T-helper 2 cell treated with Interferon-gamma antibody and Interleukin-4, amounts not matched to agents 5 μg/mL and 100 μg/mL, for 36 hours (primary cell): ENCODE data around the gene PCNX3.
A peak's percentile ranks its signal among the peaks of the same experiment; 100 is the strongest.

Source experiments
- DNase-seq: peaks from one replicate; pipeline ENCODE4 v3.0.0; 2021; ENCODE audit warnings: low spot score
- H3K27ac Mint-ChIP-seq: one replicate; pipeline ENCODE4 v1.8.0; 2021; ENCODE audit warnings: mild to moderate bottlenecking, mixed read lengths
- H3K27me3 Mint-ChIP-seq: one replicate; pipeline ENCODE4 v1.8.0; 2021; ENCODE audit warnings: low read depth, mixed read lengths
- H3K36me3 Mint-ChIP-seq: one replicate; pipeline ENCODE4 v1.8.0; 2021; ENCODE audit warnings: low read depth, mixed read lengths
- H3K4me1 Mint-ChIP-seq: one replicate; pipeline ENCODE4 v1.8.0; 2021; ENCODE audit warnings: low read depth, mixed read lengths
- H3K4me3 Mint-ChIP-seq: one replicate; pipeline ENCODE4 v1.8.0; 2022; ENCODE audit warnings: mild to moderate bottlenecking, moderate library complexity, mixed read lengths
- H3K9me3 Mint-ChIP-seq: one replicate; pipeline ENCODE4 v1.8.0; 2021; ENCODE audit warnings: mixed read lengths

The PCNX3 gene

GRCh38 chr11:65615229-65615949 lies at the start of gene PCNX3:
TSS of gene PCNX3 (plus strand) at chr11:65615776. CDS start at chr11:65616312, 536 bp downstream.
- Mint-ChIP-seq H3K36me3 (peaks cover 31% of the 10 kb centered on the region), H3K27ac (peak within 1 kb of the TSS; percentile 95), H3K4me1 (peaks cover 24% of the 10 kb centered on the region), H3K27me3 (peaks cover 3% of the 10 kb centered on the region), H3K9me3 (no peaks in the 10 kb centered on the region), H3K4me3 (peak within 1 kb of the TSS; percentile 94)
- peak; percentile 100 for DNase-seq

- no peak for DNase-seq
- Mint-ChIP-seq H3K9me3 (no peaks in the 10 kb centered on the region), H3K27ac (peak overlapping the region; percentile 99), H3K4me3 (peak overlapping the region; percentile 100), H3K36me3 (peaks cover 24% of the 10 kb centered on the region), H3K27me3 (no peaks in the 10 kb centered on the region), H3K4me1 (peaks cover 59% of the 10 kb centered on the region)
Measured at GRCh38 chr11:65569164-65569972, 46.2 kb upstream of the PCNX3 start.

GRCh38 chr11:65569973-65570918 lies 45.3 kb upstream of the PCNX3 start, which contains the start of gene ZNRD2:
TSS of gene ZNRD2 (plus strand) at chr11:65570477. CDS start at chr11:65570492, 15 bp downstream.
- peak; percentile 100 for DNase-seq
- peak within 1 kb of the TSS; percentile 99 for H3K27ac Mint-ChIP-seq

DNA sequence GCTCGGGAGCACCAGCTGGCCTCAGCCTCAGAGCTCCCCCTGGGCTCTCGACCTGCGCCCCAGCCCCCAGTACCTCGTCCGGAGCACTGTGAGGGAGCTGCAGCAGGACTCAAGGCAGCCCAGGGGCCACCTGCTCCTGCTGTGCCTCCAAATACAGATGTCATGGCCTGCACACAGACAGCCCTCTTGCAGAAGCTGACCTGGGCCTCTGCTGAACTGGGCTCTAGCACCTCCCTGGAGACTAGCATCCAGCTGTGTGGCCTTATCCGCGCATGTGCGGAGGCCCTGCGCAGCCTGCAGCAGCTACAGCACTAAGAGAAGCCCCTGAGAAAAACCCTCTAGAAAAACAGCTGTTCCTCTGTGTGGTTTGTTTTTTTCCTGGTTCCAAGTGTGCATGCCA lies 44.2 kb upstream of the PCNX3 start:
- H3K4me1 Mint-ChIP-seq = peaks cover 49% of the 10 kb centered on the region
- H3K9me3 Mint-ChIP-seq = no peaks in the 10 kb centered on the region

More at GRCh38 chr11:65569973-65570918, 45.3 kb upstream of the PCNX3 start, which contains the start of gene ZNRD2:
- H3K4me3 Mint-ChIP-seq = peak within 1 kb of the TSS; percentile 100
- H3K4me1 Mint-ChIP-seq = peaks cover 56% of the 10 kb centered on the region
- H3K9me3 Mint-ChIP-seq = no peaks in the 10 kb centered on the region
- H3K27me3 Mint-ChIP-seq = no peaks in the 10 kb centered on the region
- H3K36me3 Mint-ChIP-seq = peaks cover 24% of the 10 kb centered on the region

DNA sequence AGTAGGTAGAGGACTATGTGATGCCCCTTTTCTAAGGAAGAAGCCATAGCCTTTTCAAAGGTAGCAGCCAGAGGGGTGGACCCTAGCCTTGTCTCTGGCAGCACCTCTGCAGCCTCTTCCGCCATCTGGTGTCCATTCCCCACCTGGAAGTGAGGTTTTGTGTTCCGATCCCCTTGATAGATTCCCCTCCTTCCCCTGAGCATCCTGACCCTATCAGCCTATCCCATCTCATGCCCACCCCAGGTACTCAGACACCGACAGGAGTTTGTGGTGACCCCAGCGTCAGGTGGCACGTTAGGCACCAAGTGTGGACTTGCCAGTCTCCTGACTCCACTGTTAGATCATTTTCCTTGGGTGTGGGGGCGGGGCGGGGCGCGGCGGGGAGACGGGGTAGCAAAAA lies 43.6 kb upstream of the PCNX3 start:
- peak overlapping the region; percentile 100 for H3K4me3 Mint-ChIP-seq
- DNase-seq = no peak
- H3K36me3 Mint-ChIP-seq = peaks cover 24% of the 10 kb centered on the region
- H3K4me1 Mint-ChIP-seq = peaks cover 47% of the 10 kb centered on the region
- H3K9me3 Mint-ChIP-seq = no peaks in the 10 kb centered on the region
- H3K27ac Mint-ChIP-seq = peak overlapping the region; percentile 93
- H3K27me3 Mint-ChIP-seq = no peaks in the 10 kb centered on the region

More for the DNA sequence above, 44.2 kb upstream of the PCNX3 start:
- H3K4me3 Mint-ChIP-seq = peak overlapping the region; percentile 100
- peaks cover 24% of the 10 kb centered on the region for H3K36me3 Mint-ChIP-seq
- H3K27ac Mint-ChIP-seq = peak overlapping the region; percentile 93
- H3K27me3 Mint-ChIP-seq = no peaks in the 10 kb centered on the region
- no peak for DNase-seq

DNA sequence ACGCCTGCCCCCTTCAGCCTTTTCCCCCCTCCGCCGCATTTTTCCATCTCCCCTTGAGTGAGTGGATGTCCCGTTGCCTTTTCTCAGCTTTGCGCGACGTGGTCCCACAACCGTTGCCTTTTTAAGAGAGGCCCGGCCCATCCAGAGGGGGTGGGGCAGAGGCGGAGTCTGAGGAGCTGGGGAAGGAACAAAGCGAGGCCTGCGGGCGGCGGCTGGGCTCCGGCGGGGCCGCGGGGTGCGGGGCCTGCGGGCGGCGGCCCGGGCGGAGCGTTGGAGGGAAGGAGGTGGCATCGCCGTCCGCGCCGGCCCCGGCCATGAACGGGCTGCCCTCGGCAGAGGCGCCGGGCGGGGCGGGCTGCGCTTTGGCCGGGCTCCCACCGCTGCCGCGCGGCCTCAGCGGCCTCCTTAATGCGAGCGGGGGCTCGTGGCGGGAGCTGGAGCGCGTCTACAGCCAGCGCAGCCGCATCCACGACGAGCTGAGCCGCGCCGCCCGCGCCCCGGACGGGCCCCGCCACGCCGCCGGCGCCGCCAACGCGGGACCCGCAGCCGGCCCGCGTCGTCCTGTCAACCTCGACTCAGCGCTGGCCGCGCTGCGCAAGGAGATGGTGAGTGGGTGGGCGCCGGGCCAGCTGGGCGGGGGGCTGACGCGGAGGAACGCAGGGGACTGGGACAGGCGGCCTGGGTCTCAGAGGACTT lies 43.1 kb upstream of the PCNX3 start, which contains the start of gene FAM89B:
FAM89B (plus strand) TSS at position 183 of the 696 bp plus-strand sequence; CDS start at position 315, 132 bp downstream.
- no peaks in the 10 kb centered on the region for H3K9me3 Mint-ChIP-seq

DNA sequence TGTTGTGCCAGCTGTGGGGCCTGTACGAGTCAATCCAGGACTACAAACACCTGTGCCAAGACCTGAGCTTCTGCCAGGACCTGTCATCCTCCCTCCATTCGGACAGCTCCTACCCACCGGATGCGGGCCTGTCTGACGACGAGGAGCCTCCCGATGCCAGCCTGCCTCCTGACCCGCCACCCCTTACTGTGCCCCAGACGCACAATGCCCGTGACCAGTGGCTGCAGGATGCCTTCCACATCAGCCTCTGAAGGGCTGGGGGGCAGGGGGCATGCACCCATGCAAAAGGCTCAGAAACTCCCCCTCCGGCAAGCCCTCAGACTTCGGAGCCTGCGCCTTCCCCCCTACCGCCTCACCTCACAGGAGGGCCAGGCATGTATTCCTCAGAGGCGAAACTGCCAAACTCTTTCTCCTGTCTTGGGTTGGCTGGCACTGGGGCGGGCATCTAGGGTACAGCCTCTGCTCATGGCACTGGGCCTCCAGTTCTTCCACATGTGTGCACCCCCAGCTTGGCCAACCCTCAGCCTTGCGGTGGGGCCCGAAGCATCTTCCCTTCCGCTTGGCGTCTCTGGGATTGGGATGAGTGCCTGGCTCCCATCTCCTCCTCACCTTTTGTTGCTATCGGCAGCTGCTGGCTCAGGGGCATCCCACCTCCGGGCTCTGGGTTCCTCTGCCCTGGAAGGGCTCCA lies 42.0 kb upstream of the PCNX3 start:
- peak overlapping the region; percentile 86 for H3K4me3 Mint-ChIP-seq
- DNase-seq = no peak
- H3K36me3 Mint-ChIP-seq = peaks cover 24% of the 10 kb centered on the region
- H3K27me3 Mint-ChIP-seq = no peaks in the 10 kb centered on the region
- H3K4me1 Mint-ChIP-seq = peaks cover 51% of the 10 kb centered on the region
- H3K9me3 Mint-ChIP-seq = no peaks in the 10 kb centered on the region
- peak overlapping the region; percentile 90 for H3K27ac Mint-ChIP-seq

More for the DNA sequence above, 43.1 kb upstream of the PCNX3 start, which contains the start of gene FAM89B:
- H3K4me1 Mint-ChIP-seq = peaks cover 47% of the 10 kb centered on the region
- no peaks in the 10 kb centered on the region for H3K27me3 Mint-ChIP-seq
- peak; percentile 88 for DNase-seq
- peak within 1 kb of the TSS; percentile 93 for H3K27ac Mint-ChIP-seq
- H3K4me3 Mint-ChIP-seq = peak within 1 kb of the TSS; percentile 100
- peaks cover 24% of the 10 kb centered on the region for H3K36me3 Mint-ChIP-seq

DNA sequence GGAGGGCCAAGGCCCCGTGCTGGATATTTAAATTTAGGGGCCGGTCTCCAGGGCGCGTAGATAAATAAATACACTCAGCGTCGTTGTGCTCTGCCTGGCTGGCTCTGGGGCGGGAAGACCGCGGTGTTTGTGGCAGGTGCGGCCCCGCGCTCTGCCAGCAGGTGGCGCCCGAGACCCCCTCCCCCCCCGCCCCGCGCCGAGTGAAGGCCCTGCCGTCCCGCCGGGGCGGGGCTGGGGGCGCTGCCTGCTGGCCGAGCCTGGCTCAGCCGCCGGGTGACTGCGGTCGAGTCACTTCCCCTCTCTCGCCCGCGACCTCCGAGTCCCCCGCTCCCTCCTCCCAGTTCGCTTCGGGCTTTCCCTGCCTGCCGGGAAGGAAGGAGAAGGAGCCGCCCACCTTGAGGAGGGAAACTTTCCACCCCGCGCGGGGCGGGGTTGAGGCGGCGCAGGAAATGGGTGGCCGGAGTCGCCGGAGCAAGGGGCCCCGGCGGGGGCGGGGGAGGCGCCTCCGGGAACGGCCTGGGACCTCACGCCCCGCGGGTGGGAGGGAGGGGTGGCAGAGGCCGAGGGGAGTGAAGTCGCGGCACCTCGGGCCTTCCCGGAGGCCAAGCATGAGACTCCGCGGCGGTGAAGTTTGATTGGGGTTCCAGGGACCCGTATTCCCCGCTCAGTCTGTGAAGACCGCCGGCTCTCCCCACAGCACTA lies 41.3 kb upstream of the PCNX3 start:
- Mint-ChIP-seq H3K27me3 (no peaks in the 10 kb centered on the region), H3K9me3 (no peaks in the 10 kb centered on the region), H3K36me3 (peaks cover 26% of the 10 kb centered on the region), H3K4me3 (peak overlapping the region; percentile 96), H3K27ac (peak overlapping the region; percentile 96), H3K4me1 (peaks cover 48% of the 10 kb centered on the region)
- DNase-seq = peak; percentile 96

GRCh38 chr11:65574811-65575567 lies 40.6 kb upstream of the PCNX3 start:
- peaks cover 45% of the 10 kb centered on the region for H3K4me1 Mint-ChIP-seq
- H3K36me3 Mint-ChIP-seq = peaks cover 29% of the 10 kb centered on the region
- H3K27me3 Mint-ChIP-seq = no peaks in the 10 kb centered on the region
- DNase-seq = no peak
- H3K9me3 Mint-ChIP-seq = no peaks in the 10 kb centered on the region
- peak overlapping the region; percentile 96 for H3K4me3 Mint-ChIP-seq
- H3K27ac Mint-ChIP-seq = peak overlapping the region; percentile 96

GRCh38 chr11:65575568-65576231 lies 39.9 kb upstream of the PCNX3 start, which contains the start of gene EHBP1L1:
TSS of gene EHBP1L1 (plus strand) at chr11:65576053. CDS start at chr11:65576303, 250 bp downstream.
- H3K9me3 Mint-ChIP-seq = no peaks in the 10 kb centered on the region
- H3K27ac Mint-ChIP-seq = peak within 1 kb of the TSS; percentile 96
- peaks cover 30% of the 10 kb centered on the region for H3K36me3 Mint-ChIP-seq
- peaks cover 43% of the 10 kb centered on the region for H3K4me1 Mint-ChIP-seq
- peak; percentile 85 for DNase-seq
- H3K27me3 Mint-ChIP-seq = no peaks in the 10 kb centered on the region
- H3K4me3 Mint-ChIP-seq = peak within 1 kb of the TSS; percentile 96
